Glutamatergic neuron (in vitro differentiated cells): ENCODE results near the gene PEX14. TPM values are rescaled to one million over a fixed set of nuclear protein-coding genes. Genes with fewer than 3 reads are reported as not detected.

Experiments
- DNase-seq: peaks from one replicate; pipeline ENCODE4 v3.0.0; 2022
- H3K27ac Mint-ChIP-seq: one replicate; pipeline ENCODE4 v1.8.0; 2020; ENCODE audit warnings: mild to moderate bottlenecking, mixed read lengths, inconsistent platforms; ENCODE audit not compliant: unreplicated experiment
- H3K27me3 Mint-ChIP-seq: one replicate; pipeline ENCODE4 v1.8.0; 2020; ENCODE audit warnings: mild to moderate bottlenecking, moderate library complexity, mixed read lengths, inconsistent platforms; ENCODE audit not compliant: unreplicated experiment
- H3K36me3 Mint-ChIP-seq: one replicate; pipeline ENCODE4 v1.8.0; 2020; ENCODE audit warnings: mild to moderate bottlenecking, mixed read lengths, inconsistent platforms; ENCODE audit not compliant: unreplicated experiment
- H3K4me1 Mint-ChIP-seq: one replicate; pipeline ENCODE4 v1.8.0; 2020; ENCODE audit warnings: mild to moderate bottlenecking, low read depth, mixed read lengths, inconsistent platforms; ENCODE audit not compliant: unreplicated experiment
- H3K4me3 Mint-ChIP-seq: one replicate; pipeline ENCODE4 v1.8.0; 2020; ENCODE audit warnings: mild to moderate bottlenecking, mixed read lengths, inconsistent platforms; ENCODE audit not compliant: unreplicated experiment
- H3K9me3 Mint-ChIP-seq: one replicate; pipeline ENCODE4 v1.8.0; 2020; ENCODE audit warnings: mild to moderate bottlenecking, moderate library complexity, mixed read lengths, inconsistent platforms; ENCODE audit not compliant: unreplicated experiment
- total RNA-seq: library from RNA; stranded (reverse); fragmentation: NEBNext Ultra II Directional; extraction: Animal tissue kit (Norgen Biotek cat#: 25700); gene quantifications from one replicate; pipeline ENCODE4 v1.2.1, GENCODE V29; 2021; ENCODE audit not compliant: unreplicated experiment
- TF ChIP-seq, protein P1 (sequence below): fragments of 200-600 bp; sonication (generic); IDR thresholded peaks from one replicate; pipeline ENCODE4 v1.5.0; 2021; ENCODE audit not compliant: partially characterized antibody, unreplicated experiment

Gene PEX14
- total RNA-seq, 1 donor from 2014 or later = 25.8 TPM

GRCh38 chr1:10639011-10639774 is 164.4 kb downstream of the PEX14 start:
- no peak overlapping the region for H3K4me3 Mint-ChIP-seq
- H3K9me3 Mint-ChIP-seq = peaks cover 7% of the 10 kb centered on the region
- peaks cover 9% of the 10 kb centered on the region for H3K4me1 Mint-ChIP-seq
- no peaks in the 10 kb centered on the region for H3K36me3 Mint-ChIP-seq
- no peak overlapping the region for H3K27ac Mint-ChIP-seq
- TF ChIP-seq, protein P1, sequence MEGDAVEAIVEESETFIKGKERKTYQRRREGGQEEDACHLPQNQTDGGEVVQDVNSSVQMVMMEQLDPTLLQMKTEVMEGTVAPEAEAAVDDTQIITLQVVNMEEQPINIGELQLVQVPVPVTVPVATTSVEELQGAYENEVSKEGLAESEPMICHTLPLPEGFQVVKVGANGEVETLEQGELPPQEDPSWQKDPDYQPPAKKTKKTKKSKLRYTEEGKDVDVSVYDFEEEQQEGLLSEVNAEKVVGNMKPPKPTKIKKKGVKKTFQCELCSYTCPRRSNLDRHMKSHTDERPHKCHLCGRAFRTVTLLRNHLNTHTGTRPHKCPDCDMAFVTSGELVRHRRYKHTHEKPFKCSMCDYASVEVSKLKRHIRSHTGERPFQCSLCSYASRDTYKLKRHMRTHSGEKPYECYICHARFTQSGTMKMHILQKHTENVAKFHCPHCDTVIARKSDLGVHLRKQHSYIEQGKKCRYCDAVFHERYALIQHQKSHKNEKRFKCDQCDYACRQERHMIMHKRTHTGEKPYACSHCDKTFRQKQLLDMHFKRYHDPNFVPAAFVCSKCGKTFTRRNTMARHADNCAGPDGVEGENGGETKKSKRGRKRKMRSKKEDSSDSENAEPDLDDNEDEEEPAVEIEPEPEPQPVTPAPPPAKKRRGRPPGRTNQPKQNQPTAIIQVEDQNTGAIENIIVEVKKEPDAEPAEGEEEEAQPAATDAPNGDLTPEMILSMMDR = no peak
- H3K27me3 Mint-ChIP-seq = peaks cover 5% of the 10 kb centered on the region
- no peak for DNase-seq

GRCh38 chr1:10639775-10640578 is 165.2 kb downstream of the PEX14 start:
- TF ChIP-seq, protein P1 = no peak
- no peak overlapping the region for H3K27ac Mint-ChIP-seq
- peaks cover 9% of the 10 kb centered on the region for H3K4me1 Mint-ChIP-seq
- peaks cover 5% of the 10 kb centered on the region for H3K27me3 Mint-ChIP-seq
- peak; percentile 64 for DNase-seq
- no peaks in the 10 kb centered on the region for H3K36me3 Mint-ChIP-seq
- no peak overlapping the region for H3K4me3 Mint-ChIP-seq
- peaks cover 8% of the 10 kb centered on the region for H3K9me3 Mint-ChIP-seq

- DNase-seq = no peak
- Mint-ChIP-seq H3K36me3 (no peaks in the 10 kb centered on the region), H3K27me3 (peaks cover 5% of the 10 kb centered on the region), H3K9me3 (peaks cover 10% of the 10 kb centered on the region), H3K4me1 (peaks cover 13% of the 10 kb centered on the region), H3K27ac (no peak overlapping the region), H3K4me3 (no peak overlapping the region)
- TF ChIP-seq, protein P1 = no peak
Observed at GRCh38 chr1:10640843-10641553, 166.2 kb downstream of the PEX14 start.

DNA sequence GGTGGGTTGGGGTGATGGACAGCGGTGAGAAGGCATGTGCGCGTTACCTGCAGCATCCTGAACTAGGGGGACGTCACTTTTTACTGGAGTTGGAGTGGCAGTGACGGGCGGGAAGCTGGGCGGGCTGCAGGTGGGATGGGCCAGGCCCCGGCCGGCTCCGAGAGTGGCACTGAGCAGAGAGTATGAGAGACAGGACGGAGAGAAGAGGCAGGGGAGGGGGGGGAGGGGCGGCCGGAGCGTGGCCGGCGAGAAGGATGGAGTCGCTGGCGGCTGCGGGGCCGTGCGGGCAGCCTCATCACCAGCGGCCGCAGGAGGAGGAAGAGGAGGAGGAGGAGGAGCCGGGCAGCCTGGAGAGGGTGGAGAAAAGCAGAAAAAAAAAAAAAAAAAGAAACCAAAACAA is 167.2 kb downstream of the PEX14 start:
- Mint-ChIP-seq H3K4me3 (peak overlapping the region; percentile 20), H3K27me3 (peaks cover 4% of the 10 kb centered on the region), H3K36me3 (no peaks in the 10 kb centered on the region), H3K4me1 (peaks cover 14% of the 10 kb centered on the region), H3K9me3 (peaks cover 10% of the 10 kb centered on the region), H3K27ac (no peak overlapping the region)
- TF ChIP-seq, protein P1 = no peak
- no peak for DNase-seq
